ENCODE results near the gene FAM111A.

DNA sequence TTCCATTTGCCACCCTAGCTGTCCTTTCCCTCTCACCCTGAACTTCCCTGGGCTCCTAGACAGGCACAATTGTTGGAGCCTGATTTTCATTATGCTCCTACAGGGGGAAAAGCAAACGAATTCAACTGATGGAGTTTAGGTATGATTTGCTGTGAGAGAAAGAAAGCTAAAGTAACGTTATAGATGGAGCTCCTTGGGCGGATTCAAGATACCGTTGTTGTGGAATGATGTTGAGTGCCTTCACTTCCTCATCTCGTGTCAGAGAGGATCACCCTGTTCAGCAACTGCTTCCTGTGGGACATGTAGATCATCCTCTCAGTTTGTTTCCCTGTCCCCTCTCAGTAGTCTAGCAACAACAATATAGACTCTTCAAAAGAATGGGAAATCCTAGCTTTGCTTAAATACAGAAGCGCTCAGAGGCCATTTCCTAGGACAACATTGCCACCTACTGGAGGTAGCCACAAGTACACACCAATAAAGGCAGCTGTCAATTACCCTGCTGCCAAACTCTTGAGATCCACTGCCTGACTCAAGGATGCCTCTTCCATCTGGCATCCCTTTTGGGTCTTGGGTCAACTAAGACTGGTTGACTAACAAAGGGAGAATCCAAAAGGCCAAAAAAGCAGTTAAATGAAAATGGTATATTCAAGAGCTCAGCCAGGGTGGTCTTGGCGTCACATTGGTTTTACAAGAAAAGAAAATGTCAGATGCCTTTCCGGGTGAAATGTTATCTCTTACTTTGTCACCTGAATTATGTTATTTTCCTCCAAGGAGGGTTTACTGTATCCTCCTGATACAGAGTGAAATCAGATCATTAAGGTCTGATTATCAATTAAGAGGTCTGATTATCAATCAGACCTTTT is 15.8 kb downstream of the FAM111A start:
- TF ChIP-seq CTCF (IDR thresholded peaks at IDR 0.05) (peak; percentile 79 to 90 (median 84)), POLR2A (IDR thresholded peaks at IDR 0.05) (no peak)

Measured in right lobe of liver (tissue), 4 donors.